GM21447 (cell line): ENCODE results near the gene DNAJC21.
A peak's percentile ranks its signal among the peaks of the same experiment; 100 is the strongest.

Experiments used
- ATAC-seq: cut with Tn5 transposase; IDR thresholded peaks from one replicate; pipeline ENCODE4 v1.9.1; 2021; ENCODE audit not compliant: unreplicated experiment

DNAJC21 gene

GRCh38 chr5:34977934-34978613 is 48.7 kb downstream of the DNAJC21 start:
- ATAC-seq: peak; percentile 75

GRCh38 chr5:34978681-34979080 is 49.3 kb downstream of the DNAJC21 start:
- no peak for ATAC-seq

GRCh38 chr5:34982823-34983222 is 53.5 kb downstream of the DNAJC21 start:
- ATAC-seq: no peak

GRCh38 chr5:34986965-34987364 is 57.6 kb downstream of the DNAJC21 start:
- ATAC-seq: no peak

GRCh38 chr5:34991486-34992238 is 62.3 kb downstream of the DNAJC21 start:
- no peak for ATAC-seq

- ATAC-seq: no peak
These were observed 64.6 kb downstream of the DNAJC21 start for GRCh38 chr5:34993951-34994350.

- no peak for ATAC-seq
These were observed 66.9 kb downstream of the DNAJC21 start for GRCh38 chr5:34996261-34996660.

GRCh38 chr5:34998058-34998789 is 68.9 kb downstream of the DNAJC21 start:
- no peak for ATAC-seq

- ATAC-seq: no peak
These were observed 72.5 kb downstream of the DNAJC21 start for GRCh38 chr5:35001842-35002241.

- ATAC-seq: no peak
These were observed 73.1 kb downstream of the DNAJC21 start for GRCh38 chr5:35002459-35002858.

GRCh38 chr5:35003018-35003957 is 73.9 kb downstream of the DNAJC21 start:
- ATAC-seq: peak; percentile 67

- no peak for ATAC-seq
These were observed 74.8 kb downstream of the DNAJC21 start for GRCh38 chr5:35004200-35004599.

- ATAC-seq: no peak
These were observed 75.4 kb downstream of the DNAJC21 start for GRCh38 chr5:35004771-35005170.
